SK-N-MC (cell line): Measurements from ENCODE around the gene FBF1.

Experiments
- EZH2 ChIP-seq: fragments of 200-600 bp; sonication (generic); IDR thresholded peaks from one replicate; pipeline ENCODE4 v1.6.1; 2017; ENCODE audit warnings: antibody characterized with exemption
- FOXP2 ChIP-seq: optimal IDR thresholded peaks from 2 replicates; pipeline ENCODE3; 2011; ENCODE audit warnings: mild to moderate bottlenecking, moderate library complexity; ENCODE audit not compliant: insufficient read depth; ENCODE audit errors: extremely low read length, control extremely low read depth
- POLR2AphosphoS5 ChIP-seq: IDR thresholded peaks from 2 replicates; pipeline ENCODE4 v1.6.1; 2012; ENCODE audit warnings: mild to moderate bottlenecking, low read depth, low read length, borderline replicate concordance

- TF ChIP-seq POLR2AphosphoS5 = no peak
- no peak for TF ChIP-seq EZH2
- TF ChIP-seq FOXP2 = no peak
Observed at GRCh38 chr17:75876190-75876937, 64.5 kb downstream of the FBF1 start.
